Upper lobe of left lung (tissue), 4 donors: ENCODE results near the gene ARHGAP12.

Experiments
- CTCF ChIP-seq, 6 experiments: fragments of 450-650 bp in 4 of 6; fragments of 200-600 bp in 2 of 6; sonication (generic) in 2 of 6; IDR thresholded peaks; one replicate each; pipeline ENCODE4 v1.5.1; 2016 to 2019; ENCODE audit warnings: antibody characterized with exemption in 6 of 6
- EP300 ChIP-seq, 4 donors: sonication (generic); formaldehyde crosslinking; IDR thresholded peaks; one replicate each; pipeline ENCODE4 v1.5.1; 2017; ENCODE audit warnings: antibody characterized with exemption in 4 of 4, control low read depth in 2 of 4
- POLR2A ChIP-seq, 4 donors: fragments of 450-650 bp; IDR thresholded peaks; one replicate each; pipeline ENCODE4 v1.5.1; 2016 to 2017; ENCODE audit warnings: antibody characterized with exemption in 4 of 4, mild to moderate bottlenecking in 2 of 4
- POLR2AphosphoS5 ChIP-seq, 2 donors: sonication (generic); formaldehyde crosslinking; IDR thresholded peaks; one replicate each; pipeline ENCODE4 v1.5.1; 2017; ENCODE audit warnings: antibody characterized with exemption in 2 of 2

GRCh38 chr10:31958856-31959255 is 30.2 kb upstream of the ARHGAP12 start:
- TF ChIP-seq CTCF (IDR thresholded peaks at IDR 0.05): no peak
- no peak for TF ChIP-seq POLR2AphosphoS5 (IDR thresholded peaks at IDR 0.05)
- no peak for TF ChIP-seq EP300 (IDR thresholded peaks at IDR 0.05)
- TF ChIP-seq POLR2A (IDR thresholded peaks at IDR 0.05): no peak
